ENCODE results near the gene CDHR3.
A peak's percentile ranks its signal among the peaks of the same experiment; 100 is the strongest.
"Not testable (repeated sequence)": the region's sequence is repeated elsewhere in the genome, so short reads cannot be mapped to it uniquely, and the experiment has no call there.

Gene CDHR3

GRCh38 chr7:105937411-105937810 is 25.7 kb upstream of the CDHR3 start:
- H3K27ac ChIP-seq (ENCODE audit: low read depth, low read length): no peak overlapping the region
- no peaks in the 10 kb centered on the region for H3K36me3 ChIP-seq (ENCODE audit: insufficient read depth, low read length)
- no peaks in the 10 kb centered on the region for H3K27me3 ChIP-seq (ENCODE audit: insufficient read depth, low read length)
- H3K4me3 ChIP-seq (ENCODE audit: low read length): no peak overlapping the region
- H3K4me1 ChIP-seq (ENCODE audit: insufficient read depth, low read length): peaks cover 8% of the 10 kb centered on the region
- H3K9me3 ChIP-seq (ENCODE audit: insufficient read depth, low read depth, low read length): no peaks in the 10 kb centered on the region
- H3K9ac ChIP-seq (ENCODE audit: low read depth, low read length): no peak overlapping the region
- WGBS: 90% methylated on average over 3 of the region's 3 CpGs

GRCh38 chr7:105940109-105940508 is 23.0 kb upstream of the CDHR3 start:
- WGBS: 91% methylated on average over 4 of the region's 4 CpGs
- H3K27me3 ChIP-seq (ENCODE audit: insufficient read depth, low read length): no peaks in the 10 kb centered on the region
- no peak overlapping the region for H3K27ac ChIP-seq (ENCODE audit: low read depth, low read length)
- no peaks in the 10 kb centered on the region for H3K4me1 ChIP-seq (ENCODE audit: insufficient read depth, low read length)
- H3K9ac ChIP-seq (ENCODE audit: low read depth, low read length): no peak overlapping the region
- no peaks in the 10 kb centered on the region for H3K36me3 ChIP-seq (ENCODE audit: insufficient read depth, low read length)
- no peak overlapping the region for H3K4me3 ChIP-seq (ENCODE audit: low read length)
- H3K9me3 ChIP-seq (ENCODE audit: insufficient read depth, low read depth, low read length): no peaks in the 10 kb centered on the region

- H3K4me3 ChIP-seq (ENCODE audit: low read length): no peak overlapping the region
- H3K27me3 ChIP-seq (ENCODE audit: insufficient read depth, low read length): no peaks in the 10 kb centered on the region
- H3K4me1 ChIP-seq (ENCODE audit: insufficient read depth, low read length): no peaks in the 10 kb centered on the region
- no peak overlapping the region for H3K27ac ChIP-seq (ENCODE audit: low read depth, low read length)
- no peaks in the 10 kb centered on the region for H3K9me3 ChIP-seq (ENCODE audit: insufficient read depth, low read depth, low read length)
- no peak overlapping the region for H3K9ac ChIP-seq (ENCODE audit: low read depth, low read length)
- H3K36me3 ChIP-seq (ENCODE audit: insufficient read depth, low read length): no peaks in the 10 kb centered on the region
These were observed 21.5 kb upstream of the CDHR3 start for GRCh38 chr7:105941596-105941995.

GRCh38 chr7:105943486-105943885 is 19.6 kb upstream of the CDHR3 start:
- H3K36me3 ChIP-seq (ENCODE audit: insufficient read depth, low read length): no peaks in the 10 kb centered on the region
- no peak overlapping the region for H3K9ac ChIP-seq (ENCODE audit: low read depth, low read length)
- no peaks in the 10 kb centered on the region for H3K27me3 ChIP-seq (ENCODE audit: insufficient read depth, low read length)
- WGBS: 91% methylated on average over 2 of the region's 2 CpGs
- no peak overlapping the region for H3K4me3 ChIP-seq (ENCODE audit: low read length)
- H3K9me3 ChIP-seq (ENCODE audit: insufficient read depth, low read depth, low read length): no peaks in the 10 kb centered on the region
- no peak overlapping the region for H3K27ac ChIP-seq (ENCODE audit: low read depth, low read length)
- H3K4me1 ChIP-seq (ENCODE audit: insufficient read depth, low read length): no peaks in the 10 kb centered on the region

GRCh38 chr7:105945848-105946247 is 17.2 kb upstream of the CDHR3 start:
- Histone ChIP-seq H3K4me1 (ENCODE audit: insufficient read depth, low read length) (no peaks in the 10 kb centered on the region), H3K36me3 (ENCODE audit: insufficient read depth, low read length) (no peaks in the 10 kb centered on the region), H3K27me3 (ENCODE audit: insufficient read depth, low read length) (no peaks in the 10 kb centered on the region), H3K4me3 (ENCODE audit: low read length) (no peak overlapping the region), H3K27ac (ENCODE audit: low read depth, low read length) (no peak overlapping the region), H3K9ac (ENCODE audit: low read depth, low read length) (no peak overlapping the region), H3K9me3 (ENCODE audit: insufficient read depth, low read depth, low read length) (peaks cover under 1% of the 10 kb centered on the region; the same call in 1 of the 2 replicates)
- WGBS: 87% methylated on average over 9 of the region's 9 CpGs

GRCh38 chr7:105951597-105951996 is 11.5 kb upstream of the CDHR3 start:
- no peaks in the 10 kb centered on the region for H3K27me3 ChIP-seq (ENCODE audit: insufficient read depth, low read length)
- H3K4me1 ChIP-seq (ENCODE audit: insufficient read depth, low read length): no peaks in the 10 kb centered on the region
- H3K36me3 ChIP-seq (ENCODE audit: insufficient read depth, low read length): no peaks in the 10 kb centered on the region
- H3K9ac ChIP-seq (ENCODE audit: low read depth, low read length): no peak overlapping the region
- H3K4me3 ChIP-seq (ENCODE audit: low read length): no peak overlapping the region
- H3K9me3 ChIP-seq (ENCODE audit: insufficient read depth, low read depth, low read length): peaks cover 12% of the 10 kb centered on the region
- H3K27ac ChIP-seq (ENCODE audit: low read depth, low read length): no peak overlapping the region
- 93% methylated on average over 2 of the region's 2 CpGs for WGBS

- no peak overlapping the region for H3K4me3 ChIP-seq (ENCODE audit: low read length)
- 80% methylated on average over 15 of the region's 15 CpGs for WGBS
- H3K4me1 ChIP-seq (ENCODE audit: insufficient read depth, low read length): no peaks in the 10 kb centered on the region
- H3K9me3 ChIP-seq (ENCODE audit: insufficient read depth, low read depth, low read length): peaks cover 12% of the 10 kb centered on the region
- H3K36me3 ChIP-seq (ENCODE audit: insufficient read depth, low read length): no peaks in the 10 kb centered on the region
- no peak overlapping the region for H3K9ac ChIP-seq (ENCODE audit: low read depth, low read length)
- H3K27me3 ChIP-seq (ENCODE audit: insufficient read depth, low read length): no peaks in the 10 kb centered on the region
- H3K27ac ChIP-seq (ENCODE audit: low read depth, low read length): no peak overlapping the region
These were observed 10.0 kb upstream of the CDHR3 start for GRCh38 chr7:105952917-105953595.

GRCh38 chr7:105954711-105955110 is 8.4 kb upstream of the CDHR3 start:
- no peak overlapping the region for H3K4me3 ChIP-seq (ENCODE audit: low read length)
- H3K36me3 ChIP-seq (ENCODE audit: insufficient read depth, low read length): no peaks in the 10 kb centered on the region
- no peaks in the 10 kb centered on the region for H3K4me1 ChIP-seq (ENCODE audit: insufficient read depth, low read length)
- H3K27ac ChIP-seq (ENCODE audit: low read depth, low read length): no peak overlapping the region
- H3K9ac ChIP-seq (ENCODE audit: low read depth, low read length): no peak overlapping the region
- H3K9me3 ChIP-seq (ENCODE audit: insufficient read depth, low read depth, low read length): peaks cover 12% of the 10 kb centered on the region
- whole genome bisulfite sequencing: 92% methylated on average over 3 of the region's 3 CpGs
- H3K27me3 ChIP-seq (ENCODE audit: insufficient read depth, low read length): no peaks in the 10 kb centered on the region

GRCh38 chr7:105955651-105956466 is 7.2 kb upstream of the CDHR3 start:
- not testable (repeated sequence) for H3K4me1 ChIP-seq (ENCODE audit: insufficient read depth, low read length); H3K27ac ChIP-seq (ENCODE audit: low read depth, low read length); H3K4me3 ChIP-seq (ENCODE audit: low read length); H3K36me3 ChIP-seq (ENCODE audit: insufficient read depth, low read length); H3K9ac ChIP-seq (ENCODE audit: low read depth, low read length); H3K27me3 ChIP-seq (ENCODE audit: insufficient read depth, low read length)
- peaks cover 11% of the 10 kb centered on the region for H3K9me3 ChIP-seq (ENCODE audit: insufficient read depth, low read depth, low read length)
- WGBS: 93% methylated on average over 52 of the region's 52 CpGs

- H3K27me3 ChIP-seq (ENCODE audit: insufficient read depth, low read length): no peaks in the 10 kb centered on the region
- no peak overlapping the region for H3K27ac ChIP-seq (ENCODE audit: low read depth, low read length)
- 92% methylated on average over 3 of the region's 3 CpGs for WGBS
- H3K9me3 ChIP-seq (ENCODE audit: insufficient read depth, low read depth, low read length): no peaks in the 10 kb centered on the region
- no peaks in the 10 kb centered on the region for H3K4me1 ChIP-seq (ENCODE audit: insufficient read depth, low read length)
- H3K9ac ChIP-seq (ENCODE audit: low read depth, low read length): no peak overlapping the region
- no peaks in the 10 kb centered on the region for H3K36me3 ChIP-seq (ENCODE audit: insufficient read depth, low read length)
- no peak overlapping the region for H3K4me3 ChIP-seq (ENCODE audit: low read length)
These were observed 5.1 kb upstream of the CDHR3 start for GRCh38 chr7:105958012-105958411.

- Histone ChIP-seq H3K9me3 (ENCODE audit: insufficient read depth, low read depth, low read length) (no peaks in the 10 kb centered on the region), H3K9ac (ENCODE audit: low read depth, low read length) (no peak overlapping the region), H3K27me3 (ENCODE audit: insufficient read depth, low read length) (no peaks in the 10 kb centered on the region), H3K36me3 (ENCODE audit: insufficient read depth, low read length) (no peaks in the 10 kb centered on the region), H3K4me1 (ENCODE audit: insufficient read depth, low read length) (peaks cover 24% of the 10 kb centered on the region), H3K27ac (ENCODE audit: low read depth, low read length) (peak overlapping the region; percentile 62; the same call in 1 of the 2 replicates), H3K4me3 (ENCODE audit: low read length) (no peak overlapping the region)
- 93% methylated on average over 6 of the region's 7 CpGs for WGBS
These were observed 711 bp upstream of the CDHR3 start for GRCh38 chr7:105962353-105962752.

Data from HUES64 (cell line).